ENCODE data around the gene HRH2. TPM values are rescaled to one million over a fixed set of nuclear protein-coding genes. Genes with fewer than 3 reads are reported as not detected.

The HRH2 gene
- total RNA-seq, 1 donor = 10.6 TPM

Other genes with a start within 250 kb of the HRH2 start
- not detected for gene DRD1, start 213.9 kb upstream of the HRH2 start, total RNA-seq
- 110 TPM for gene SFXN1, start 179.5 kb upstream of the HRH2 start, total RNA-seq
- not detected for gene CPLX2, start 213.5 kb downstream of the HRH2 start, total RNA-seq